ENCODE measurements around the gene KIZ. TPM values are rescaled to one million over a fixed set of nuclear protein-coding genes. Genes with fewer than 3 reads are reported as not detected.

KIZ gene
- total and polyA plus RNA-seq, 12 donors: 8.3 to 38.2 (median 26.5) TPM

- ATAC-seq (no peak), DNase-seq (no peak)
- no peak for TF ChIP-seq CTCF (IDR thresholded peaks at IDR 0.05)
- H3K27me3 ChIP-seq: peaks cover 44 to 100% (median 94%) of the 10 kb centered on the region in 7 donors
- intact Hi-C loops (cut with DNase I): no loop called here
- no peak overlapping the region for H3K27ac ChIP-seq
- peaks cover 2 to 44% (median 39%) of the 10 kb centered on the region in 9 donors for H3K4me1 ChIP-seq
- H3K36me3 ChIP-seq: no peaks in the 10 kb centered on the region
- H3K4me3 ChIP-seq: peak overlapping the region in 4 of 10 donors; percentile 3 to 18 (median 6)
- no peaks in the 10 kb centered on the region for H3K9me3 ChIP-seq
- WGBS, 2 donors: 1 to 2% methylated on average over 39 to 50 of the region's 50 CpGs
These were observed 20.3 kb upstream of the KIZ start for GRCh38 chr20:21105429-21106170.

GRCh38 chr20:21106171-21107017 is 19.5 kb upstream of the KIZ start, which contains the start of gene LINC00237:
LINC00237 (minus strand) TSS chr20:21106358.
- intact Hi-C loops (cut with DNase I): no loop called here
- H3K27me3 ChIP-seq: peaks cover 37 to 98% (median 94%) of the 10 kb centered on the region in 7 donors
- H3K4me3 ChIP-seq: peak within 1 kb of the TSS in 4 of 10 donors; percentile 3 to 18 (median 6)
- H3K9me3 ChIP-seq: no peaks in the 10 kb centered on the region
- peaks cover 2 to 36% (median 31%) of the 10 kb centered on the region in 9 donors for H3K4me1 ChIP-seq
- no peak for DNase-seq
- no peak for ATAC-seq
- H3K27ac ChIP-seq: no peak within 1 kb of the TSS
- WGBS, 2 donors: 5% methylated on average over 43 of the region's 43 CpGs
- no peak for TF ChIP-seq CTCF (IDR thresholded peaks at IDR 0.05)
- no peaks in the 10 kb centered on the region for H3K36me3 ChIP-seq

GRCh38 chr20:21109144-21109543 is 16.7 kb upstream of the KIZ start:
- H3K4me3 ChIP-seq: no peak overlapping the region
- TF ChIP-seq CTCF (IDR thresholded peaks at IDR 0.05): no peak
- peaks cover 25 to 88% (median 74%) of the 10 kb centered on the region in 7 donors for H3K27me3 ChIP-seq
- intact Hi-C loops (cut with DNase I): no loop called here
- ATAC-seq (no peak), DNase-seq (no peak)
- H3K4me1 ChIP-seq: peaks cover 0 to 13% (median 10%) of the 10 kb centered on the region in 9 donors
- H3K36me3 ChIP-seq: no peaks in the 10 kb centered on the region
- 89 to 93% methylated on average over 2 of the region's 2 CpGs for WGBS, 2 donors
- H3K27ac ChIP-seq: no peak overlapping the region
- H3K9me3 ChIP-seq: no peaks in the 10 kb centered on the region

GRCh38 chr20:21110811-21111210 is 15.1 kb upstream of the KIZ start:
- Histone ChIP-seq H3K9me3 (no peaks in the 10 kb centered on the region), H3K4me3 (no peak overlapping the region), H3K36me3 (no peaks in the 10 kb centered on the region), H3K4me1 (peaks cover 0 to 7% (median 5%) of the 10 kb centered on the region in 9 donors), H3K27ac (no peak overlapping the region), H3K27me3 (peaks cover 9 to 79% (median 57%) of the 10 kb centered on the region in 7 donors)
- WGBS, 2 donors: 78 to 90% methylated on average over 1 of the region's 1 CpG
- intact Hi-C loops (cut with DNase I): no loop called here
- TF ChIP-seq CTCF (IDR thresholded peaks at IDR 0.05): no peak
- ATAC-seq (no peak), DNase-seq (no peak)
